GM20000 (cell line): ENCODE data around the gene GATA2.

Source experiments
- DNase-seq: peaks from one replicate; pipeline ENCODE4 v3.0.0; 2012; ENCODE audit warnings: low spot score
- TF ChIP-seq, protein P1 (sequence below): IDR thresholded peaks from 2 replicates; pipeline ENCODE4 v1.5.1; 2012; ENCODE audit warnings: mild to moderate bottlenecking, control low read depth; ENCODE audit errors: extremely low read depth, missing control alignments

Gene GATA2

DNA sequence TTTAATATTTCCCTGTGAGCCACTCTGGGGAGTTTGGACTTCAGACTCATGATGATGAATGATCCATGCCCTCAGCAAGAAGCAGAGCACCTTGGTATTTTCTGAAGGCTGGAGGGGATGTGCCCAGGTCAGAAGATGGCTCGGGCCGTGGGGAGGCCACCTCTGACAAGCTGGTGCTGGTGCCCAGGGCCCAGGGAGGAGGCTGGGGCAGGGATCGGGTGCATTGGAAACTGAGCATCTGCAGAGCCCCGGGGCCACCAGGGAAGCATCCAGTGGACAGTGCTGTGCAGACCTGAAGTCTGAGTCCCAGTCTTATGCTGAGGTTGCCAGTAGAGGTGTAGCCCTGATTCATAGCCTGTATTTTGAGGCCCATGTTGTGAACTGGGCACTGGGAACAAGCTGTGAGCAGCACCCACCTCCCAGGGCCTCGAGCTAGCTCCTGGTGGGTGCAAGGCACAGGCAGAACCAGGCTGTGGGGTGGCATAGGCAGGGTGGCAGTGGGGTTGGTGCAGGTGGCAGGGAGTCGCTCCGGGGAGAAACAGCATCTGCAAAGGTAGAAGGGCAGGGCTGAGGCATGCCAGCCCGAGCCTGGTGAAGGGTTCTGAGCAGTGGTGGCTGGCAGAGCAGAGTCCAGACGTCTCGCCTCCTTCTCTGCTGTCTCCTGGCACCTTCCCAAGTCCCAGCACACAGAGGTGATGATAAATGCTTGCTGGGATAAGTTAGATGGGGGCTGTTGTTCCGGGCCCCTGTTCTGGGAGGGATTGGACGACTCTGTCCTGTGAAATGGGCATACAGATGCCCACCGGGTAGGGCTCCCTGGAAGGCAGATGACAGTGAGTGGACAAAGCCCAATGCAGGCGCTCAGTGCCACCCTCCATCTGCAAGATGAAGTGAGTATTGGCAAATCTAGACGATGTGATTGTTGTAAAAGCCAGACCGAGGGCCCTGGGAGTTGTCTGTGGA lies 36.9 kb downstream of the GATA2 start:
- TF ChIP-seq, protein P1, sequence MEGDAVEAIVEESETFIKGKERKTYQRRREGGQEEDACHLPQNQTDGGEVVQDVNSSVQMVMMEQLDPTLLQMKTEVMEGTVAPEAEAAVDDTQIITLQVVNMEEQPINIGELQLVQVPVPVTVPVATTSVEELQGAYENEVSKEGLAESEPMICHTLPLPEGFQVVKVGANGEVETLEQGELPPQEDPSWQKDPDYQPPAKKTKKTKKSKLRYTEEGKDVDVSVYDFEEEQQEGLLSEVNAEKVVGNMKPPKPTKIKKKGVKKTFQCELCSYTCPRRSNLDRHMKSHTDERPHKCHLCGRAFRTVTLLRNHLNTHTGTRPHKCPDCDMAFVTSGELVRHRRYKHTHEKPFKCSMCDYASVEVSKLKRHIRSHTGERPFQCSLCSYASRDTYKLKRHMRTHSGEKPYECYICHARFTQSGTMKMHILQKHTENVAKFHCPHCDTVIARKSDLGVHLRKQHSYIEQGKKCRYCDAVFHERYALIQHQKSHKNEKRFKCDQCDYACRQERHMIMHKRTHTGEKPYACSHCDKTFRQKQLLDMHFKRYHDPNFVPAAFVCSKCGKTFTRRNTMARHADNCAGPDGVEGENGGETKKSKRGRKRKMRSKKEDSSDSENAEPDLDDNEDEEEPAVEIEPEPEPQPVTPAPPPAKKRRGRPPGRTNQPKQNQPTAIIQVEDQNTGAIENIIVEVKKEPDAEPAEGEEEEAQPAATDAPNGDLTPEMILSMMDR: no peak
- no peak for DNase-seq

DNA sequence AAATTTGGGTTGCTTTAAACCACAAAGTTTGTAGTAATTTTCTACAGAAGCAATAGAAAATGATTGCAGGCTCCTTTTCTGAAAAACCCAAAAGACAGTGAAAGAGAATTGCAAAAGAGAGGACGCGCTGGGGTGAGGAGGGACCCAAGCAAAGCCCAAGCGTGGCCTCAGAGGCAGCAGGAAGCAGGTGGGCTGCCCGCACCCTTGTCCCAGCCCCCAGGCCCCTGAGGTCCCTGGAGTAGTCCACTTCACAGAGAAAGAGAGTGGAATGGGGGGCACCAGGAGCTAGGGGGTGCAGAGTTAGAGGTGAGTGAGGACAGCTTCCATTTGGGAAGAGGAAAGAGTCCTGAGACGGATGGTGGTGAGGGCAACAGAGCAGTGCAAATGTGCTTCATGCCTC lies 37.9 kb downstream of the GATA2 start:
- TF ChIP-seq, protein P1: no peak
- no peak for DNase-seq

DNA sequence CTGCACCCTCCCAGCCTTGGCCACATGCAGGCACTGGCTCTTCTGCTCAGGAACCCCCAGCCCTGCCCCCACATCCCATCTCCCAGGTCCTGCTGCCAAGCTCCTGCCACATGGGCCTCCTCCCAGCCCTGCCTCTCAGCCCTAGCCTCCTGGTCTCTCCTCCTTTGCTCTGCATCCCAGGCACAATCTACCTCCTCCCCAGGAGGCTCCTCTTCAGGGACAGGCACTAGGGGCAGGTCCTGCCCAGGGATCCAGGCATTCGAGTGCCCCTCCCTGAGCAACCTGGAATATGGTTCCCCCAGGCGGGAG lies 38.7 kb downstream of the GATA2 start:
- DNase-seq: no peak
- TF ChIP-seq, protein P1: no peak

DNA sequence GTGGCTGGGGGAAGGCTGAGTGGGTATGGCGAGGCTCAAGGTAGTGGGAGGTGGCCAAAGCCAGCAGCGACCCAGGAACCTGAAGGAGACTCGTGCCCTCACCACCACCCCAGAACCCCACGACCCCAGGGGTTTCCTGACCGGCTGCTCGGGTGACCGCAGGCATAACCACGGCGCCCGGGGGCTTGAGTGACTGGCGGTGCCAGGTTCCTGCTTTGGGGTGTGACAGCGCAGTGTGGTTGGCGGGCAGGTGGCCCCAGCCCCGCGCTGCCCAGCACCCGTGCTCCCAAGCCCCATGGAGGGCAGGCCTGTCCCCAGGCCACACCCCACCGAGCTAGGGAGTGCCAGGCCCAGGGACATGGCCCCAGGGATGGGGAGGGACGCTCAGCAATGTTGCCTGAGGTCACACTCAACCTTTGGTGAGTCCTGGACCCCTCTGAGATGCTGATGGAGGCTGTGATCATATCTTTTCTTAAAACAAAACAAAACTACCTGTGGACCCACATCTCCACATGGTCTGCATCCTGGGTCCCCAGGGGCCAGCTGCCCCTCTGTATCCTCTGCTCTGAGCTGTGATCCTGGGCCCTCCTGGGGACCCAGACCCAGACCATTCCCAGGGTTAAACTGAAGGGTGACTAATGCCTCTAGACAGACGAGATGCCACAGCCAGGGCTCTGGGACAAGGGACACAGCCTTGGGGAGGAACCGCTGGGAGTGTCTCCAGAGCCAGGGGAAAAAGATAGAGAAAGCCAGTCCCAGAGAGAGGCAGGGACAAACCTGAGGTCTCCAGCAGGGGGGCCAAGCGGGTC lies 39.3 kb downstream of the GATA2 start:
- TF ChIP-seq, protein P1: no peak
- DNase-seq: no peak

DNA sequence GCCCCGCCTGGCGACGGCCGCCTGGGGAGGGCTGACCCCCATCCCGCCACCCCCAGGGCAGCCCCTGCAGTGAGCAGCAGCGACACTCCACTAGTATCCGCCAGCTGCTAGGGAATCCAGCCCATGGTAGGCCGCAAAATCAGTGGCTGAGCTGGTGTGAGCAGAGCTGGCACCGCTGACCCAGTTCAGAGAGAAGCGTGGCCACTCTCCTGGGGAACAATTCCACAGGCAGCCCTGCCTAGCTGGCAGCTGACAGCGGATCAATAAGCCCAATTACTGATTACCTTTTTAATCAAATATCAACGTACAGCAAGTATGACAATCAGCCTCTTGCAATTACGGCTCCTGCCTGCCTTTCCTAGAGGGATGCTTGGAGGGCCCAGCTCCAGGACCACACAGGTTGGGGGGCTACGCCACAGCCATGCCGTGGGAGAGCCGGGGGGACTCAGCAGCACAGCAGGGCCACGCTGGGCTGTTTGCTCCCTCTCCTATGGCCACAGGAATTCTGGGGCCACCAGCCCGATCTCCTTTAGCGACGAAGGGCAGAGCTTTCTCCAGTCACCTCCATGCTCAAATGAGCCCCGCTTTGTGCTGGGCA lies 40.2 kb downstream of the GATA2 start:
- TF ChIP-seq, protein P1: no peak
- no peak for DNase-seq

DNA sequence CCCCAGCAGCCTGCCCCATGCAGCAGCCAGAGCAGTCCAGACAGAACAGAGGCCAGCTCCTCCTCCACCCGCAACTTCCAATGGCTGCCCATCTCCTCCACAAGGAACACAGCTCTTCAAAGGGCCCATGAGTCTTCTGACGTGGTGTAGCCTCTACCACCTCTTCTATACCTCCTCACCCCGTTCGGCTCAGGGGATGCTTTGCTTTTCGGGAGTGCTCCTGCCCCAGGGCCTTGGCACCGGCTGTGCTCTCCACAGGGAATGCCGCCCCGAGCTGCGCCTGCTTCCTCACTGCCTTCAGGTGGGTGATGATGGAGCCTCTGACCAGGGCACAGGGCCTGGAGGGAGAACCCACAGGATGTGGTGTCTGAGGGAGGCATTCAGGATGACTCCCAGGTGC lies 40.9 kb downstream of the GATA2 start:
- no peak for DNase-seq
- TF ChIP-seq, protein P1: no peak
